Measurements from ENCODE around the gene DST. TPM values are rescaled to one million over a fixed set of nuclear protein-coding genes. Genes with fewer than 3 reads are reported as not detected.

The DST gene
- total RNA-seq, 1 experiment from 2014 or later = 144 TPM

GRCh38 chr6:56593801-56594318, 48.8 kb downstream of the DST start:
- Histone ChIP-seq H3K36me3 (ENCODE audit: control insufficient read depth in 1 of 2, insufficient read depth in 2 of 2, low read length in 2 of 2) (peaks cover 22 to 39% of the 10 kb centered on the region in 2 experiments; a peak in 3 of 4 replicates), H3K9me2 (ENCODE audit: insufficient read depth) (no peaks in the 10 kb centered on the region), H2AFZ (ENCODE audit: low read depth, low read length, poor library complexity, severe bottlenecking) (no peak overlapping the region), H3K4me1 (ENCODE audit: control insufficient read depth in 1 of 2, insufficient read depth in 2 of 2, low read length in 2 of 2) (no peaks in the 10 kb centered on the region), H3K27ac (ENCODE audit: low read depth, low read length) (no peak overlapping the region), H3K9me3 (ENCODE audit: control insufficient read depth in 1 of 2, insufficient read depth in 1 of 2, low read depth in 1 of 2, low read length in 2 of 2) (no peaks in the 10 kb centered on the region), H3K4me2 (ENCODE audit: low read length) (no peak overlapping the region), H3K4me3 (replicated peaks in 1 of 2; ENCODE audit: low read depth in 1 of 2, low read length in 2 of 2) (no peak overlapping the region), H4K20me1 (ENCODE audit: insufficient read depth) (no peaks in the 10 kb centered on the region), H3K27me3 (ENCODE audit: insufficient read depth, low read length) (no peaks in the 10 kb centered on the region), H3K9ac (ENCODE audit: low read length) (no peak overlapping the region), H3K79me2 (ENCODE audit: insufficient read depth, low read length) (no peaks in the 10 kb centered on the region)
- CTCF ChIA-PET = interaction anchor here (1.5 to 2.8 kb wide), 3 partner anchors 12 to 279 kb away, joined by 8 to 18 read pairs (median 9); no protein-coding TSS in a partner anchor
- ATAC-seq = no peak
- DNase-seq (ENCODE audit: low read depth, low spot score) = no peak
- BruUV-seq (replicated peaks) = no TSS peak
- intact Hi-C loops (cut with micrococcal nuclease) = loop anchor here (1.0 to 5.0 kb wide), 3 partner anchors 222 to 279 kb away; no protein-coding TSS in a partner anchor
- TF ChIP-seq CTCF (IDR thresholded peaks at IDR 0.05 in 2 of 3, conservative IDR thresholded peaks at IDR 0.05 in 1 of 3; ENCODE audit: borderline replicate concordance in 1 of 3, insufficient read depth in 1 of 3, low read depth in 2 of 3, low read length in 2 of 3) = no peak
- TF ChIP-seq POLR2A (IDR thresholded peaks at IDR 0.05; ENCODE audit: borderline replicate concordance, extremely low read depth, insufficient read depth, insufficient read length) = no peak
- no peak for TF ChIP-seq FOSL1 (IDR thresholded peaks at IDR 0.05; ENCODE audit: low read depth)
- TF ChIP-seq EZH2 (IDR thresholded peaks at IDR 0.05) = no peak
- no peak for TF ChIP-seq SP1 (IDR thresholded peaks at IDR 0.05; ENCODE audit: low read depth)
- TF ChIP-seq ZFX (IDR thresholded peaks at IDR 0.05) = no peak
- RAD21 ChIA-PET (ENCODE audit: low non-redundant PET in 1 of 2, low total read pairs in 2 of 2, uncharacterized antibody in 2 of 2, unreplicated experiment in 2 of 2) = no interaction called here
- POLR2A ChIA-PET = no interaction called here

- ChIA-PET CTCF (interaction anchor here (1.4 kb wide), 1 partner anchor 11 kb away, joined by 8 read pairs; no protein-coding TSS in a partner anchor), RAD21 (ENCODE audit: low non-redundant PET in 1 of 2, low total read pairs in 2 of 2, uncharacterized antibody in 2 of 2, unreplicated experiment in 2 of 2) (no interaction called here), POLR2A (no interaction called here)
- H3K9me3 ChIP-seq (ENCODE audit: control insufficient read depth in 1 of 2, insufficient read depth in 1 of 2, low read depth in 1 of 2, low read length in 2 of 2) = no peaks in the 10 kb centered on the region
- H3K4me3 ChIP-seq (replicated peaks in 1 of 2; ENCODE audit: low read depth in 1 of 2, low read length in 2 of 2) = no peak overlapping the region
- H2AFZ ChIP-seq (ENCODE audit: low read depth, low read length, poor library complexity, severe bottlenecking) = no peak overlapping the region
- H3K79me2 ChIP-seq (ENCODE audit: insufficient read depth, low read length) = 0 out of 2 replicates have a peak, but pooled peaks cover 4% of the 10 kb centered on the region
- intact Hi-C loops (cut with micrococcal nuclease) = no loop called here
- H4K20me1 ChIP-seq (ENCODE audit: insufficient read depth) = no peaks in the 10 kb centered on the region
- H3K9me2 ChIP-seq (ENCODE audit: insufficient read depth) = no peaks in the 10 kb centered on the region
- DNase-seq (ENCODE audit: low read depth, low spot score) = no peak
- H3K9ac ChIP-seq (ENCODE audit: low read length) = no peak overlapping the region
- no peak for TF ChIP-seq JUND (IDR thresholded peaks at IDR 0.05)
- no peak overlapping the region for H3K4me2 ChIP-seq (ENCODE audit: low read length)
- H3K27me3 ChIP-seq (ENCODE audit: insufficient read depth, low read length) = no peaks in the 10 kb centered on the region
- H3K4me1 ChIP-seq (ENCODE audit: control insufficient read depth in 1 of 2, insufficient read depth in 2 of 2, low read length in 2 of 2) = peaks cover 0 to 7% of the 10 kb centered on the region in 2 experiments; a peak in 1 of 4 replicates
- H3K27ac ChIP-seq (ENCODE audit: low read depth, low read length) = no peak overlapping the region
- H3K36me3 ChIP-seq (ENCODE audit: control insufficient read depth in 1 of 2, insufficient read depth in 2 of 2, low read length in 2 of 2) = peaks cover 4 to 9% of the 10 kb centered on the region in 2 experiments; a peak in 1 of 4 replicates
- no peak for ATAC-seq
- BruUV-seq (replicated peaks) = no TSS peak
Observed at GRCh38 chr6:56582236-56582635, 60.5 kb downstream of the DST start.
